ENCODE data around the gene RGPD6.
"Not testable (repeated sequence)": the region's sequence is repeated elsewhere in the genome, so short reads cannot be mapped to it uniquely, and the experiment has no call there.

RGPD6 gene

GRCh38 chr2:110589677-110590330, 12.8 kb upstream of the RGPD6 start:
- not testable (repeated sequence) for H3K4me1 ChIP-seq (ENCODE audit: insufficient read depth, insufficient read length); H3K9ac ChIP-seq (ENCODE audit: insufficient read length, low read depth); H3K27me3 ChIP-seq (ENCODE audit: insufficient read depth, insufficient read length); H3K9me3 ChIP-seq (ENCODE audit: insufficient read depth, low read length); H3K4me3 ChIP-seq (ENCODE audit: insufficient read length, low read depth); DNase-seq (ENCODE audit: low read depth, low spot score); H3K36me3 ChIP-seq (ENCODE audit: insufficient read depth, insufficient read length, low read length)

GRCh38 chr2:110588520-110588919, 11.5 kb upstream of the RGPD6 start:
- not testable (repeated sequence) for H3K9ac ChIP-seq (ENCODE audit: insufficient read length, low read depth); H3K36me3 ChIP-seq (ENCODE audit: insufficient read depth, insufficient read length, low read length); DNase-seq (ENCODE audit: low read depth, low spot score); H3K9me3 ChIP-seq (ENCODE audit: insufficient read depth, low read length); H3K4me3 ChIP-seq (ENCODE audit: insufficient read length, low read depth); H3K4me1 ChIP-seq (ENCODE audit: insufficient read depth, insufficient read length); H3K27me3 ChIP-seq (ENCODE audit: insufficient read depth, insufficient read length)

GRCh38 chr2:110579216-110579965, 2.4 kb upstream of the RGPD6 start:
- H3K36me3 ChIP-seq (ENCODE audit: insufficient read depth, insufficient read length, low read length); H3K9ac ChIP-seq (ENCODE audit: insufficient read length, low read depth); H3K4me1 ChIP-seq (ENCODE audit: insufficient read depth, insufficient read length); DNase-seq (ENCODE audit: low read depth, low spot score); H3K27me3 ChIP-seq (ENCODE audit: insufficient read depth, insufficient read length); H3K4me3 ChIP-seq (ENCODE audit: insufficient read length, low read depth); H3K9me3 ChIP-seq (ENCODE audit: insufficient read depth, low read length): not testable (repeated sequence)

- H3K27me3 ChIP-seq (ENCODE audit: insufficient read depth, insufficient read length); DNase-seq (ENCODE audit: low read depth, low spot score); H3K36me3 ChIP-seq (ENCODE audit: insufficient read depth, insufficient read length, low read length); H3K9ac ChIP-seq (ENCODE audit: insufficient read length, low read depth); H3K4me1 ChIP-seq (ENCODE audit: insufficient read depth, insufficient read length); H3K4me3 ChIP-seq (ENCODE audit: insufficient read length, low read depth); H3K9me3 ChIP-seq (ENCODE audit: insufficient read depth, low read length): not testable (repeated sequence)
These were observed 1.4 kb upstream of the RGPD6 start for GRCh38 chr2:110578429-110578828.

GRCh38 chr2:110499755-110500377, 77.2 kb downstream of the RGPD6 start:
- H3K36me3 ChIP-seq (ENCODE audit: insufficient read depth, insufficient read length, low read length); H3K4me1 ChIP-seq (ENCODE audit: insufficient read depth, insufficient read length); H3K9ac ChIP-seq (ENCODE audit: insufficient read length, low read depth); H3K9me3 ChIP-seq (ENCODE audit: insufficient read depth, low read length); DNase-seq (ENCODE audit: low read depth, low spot score); H3K4me3 ChIP-seq (ENCODE audit: insufficient read length, low read depth); H3K27me3 ChIP-seq (ENCODE audit: insufficient read depth, insufficient read length): not testable (repeated sequence)

GRCh38 chr2:110496027-110496426, 81.0 kb downstream of the RGPD6 start:
- not testable (repeated sequence) for H3K27me3 ChIP-seq (ENCODE audit: insufficient read depth, insufficient read length); H3K9ac ChIP-seq (ENCODE audit: insufficient read length, low read depth); H3K4me3 ChIP-seq (ENCODE audit: insufficient read length, low read depth); H3K9me3 ChIP-seq (ENCODE audit: insufficient read depth, low read length); DNase-seq (ENCODE audit: low read depth, low spot score); H3K4me1 ChIP-seq (ENCODE audit: insufficient read depth, insufficient read length); H3K36me3 ChIP-seq (ENCODE audit: insufficient read depth, insufficient read length, low read length)

GRCh38 chr2:110494488-110494887, 82.5 kb downstream of the RGPD6 start:
- H3K4me1 ChIP-seq (ENCODE audit: insufficient read depth, insufficient read length); H3K4me3 ChIP-seq (ENCODE audit: insufficient read length, low read depth); H3K36me3 ChIP-seq (ENCODE audit: insufficient read depth, insufficient read length, low read length); H3K27me3 ChIP-seq (ENCODE audit: insufficient read depth, insufficient read length); H3K9me3 ChIP-seq (ENCODE audit: insufficient read depth, low read length); H3K9ac ChIP-seq (ENCODE audit: insufficient read length, low read depth); DNase-seq (ENCODE audit: low read depth, low spot score): not testable (repeated sequence)

- H3K27me3 ChIP-seq (ENCODE audit: insufficient read depth, insufficient read length); H3K4me3 ChIP-seq (ENCODE audit: insufficient read length, low read depth); H3K9ac ChIP-seq (ENCODE audit: insufficient read length, low read depth); H3K36me3 ChIP-seq (ENCODE audit: insufficient read depth, insufficient read length, low read length); H3K4me1 ChIP-seq (ENCODE audit: insufficient read depth, insufficient read length); H3K9me3 ChIP-seq (ENCODE audit: insufficient read depth, low read length); DNase-seq (ENCODE audit: low read depth, low spot score): not testable (repeated sequence)
These were observed 88.0 kb downstream of the RGPD6 start for GRCh38 chr2:110488991-110489390.

GRCh38 chr2:110482697-110483096, 94.3 kb downstream of the RGPD6 start:
- H3K4me3 ChIP-seq (ENCODE audit: insufficient read length, low read depth); H3K27me3 ChIP-seq (ENCODE audit: insufficient read depth, insufficient read length); H3K9me3 ChIP-seq (ENCODE audit: insufficient read depth, low read length); H3K36me3 ChIP-seq (ENCODE audit: insufficient read depth, insufficient read length, low read length); H3K4me1 ChIP-seq (ENCODE audit: insufficient read depth, insufficient read length); DNase-seq (ENCODE audit: low read depth, low spot score); H3K9ac ChIP-seq (ENCODE audit: insufficient read length, low read depth): not testable (repeated sequence)

- not testable (repeated sequence) for H3K9ac ChIP-seq (ENCODE audit: insufficient read length, low read depth); H3K9me3 ChIP-seq (ENCODE audit: insufficient read depth, low read length); DNase-seq (ENCODE audit: low read depth, low spot score); H3K4me1 ChIP-seq (ENCODE audit: insufficient read depth, insufficient read length); H3K36me3 ChIP-seq (ENCODE audit: insufficient read depth, insufficient read length, low read length); H3K4me3 ChIP-seq (ENCODE audit: insufficient read length, low read depth); H3K27me3 ChIP-seq (ENCODE audit: insufficient read depth, insufficient read length)
These were observed 95.8 kb downstream of the RGPD6 start for GRCh38 chr2:110481200-110481599.

GRCh38 chr2:110480084-110480483, 96.9 kb downstream of the RGPD6 start:
- H3K27me3 ChIP-seq (ENCODE audit: insufficient read depth, insufficient read length); H3K36me3 ChIP-seq (ENCODE audit: insufficient read depth, insufficient read length, low read length); H3K9me3 ChIP-seq (ENCODE audit: insufficient read depth, low read length); H3K4me3 ChIP-seq (ENCODE audit: insufficient read length, low read depth); H3K4me1 ChIP-seq (ENCODE audit: insufficient read depth, insufficient read length); DNase-seq (ENCODE audit: low read depth, low spot score); H3K9ac ChIP-seq (ENCODE audit: insufficient read length, low read depth): not testable (repeated sequence)

- H3K36me3 ChIP-seq (ENCODE audit: insufficient read depth, insufficient read length, low read length); DNase-seq (ENCODE audit: low read depth, low spot score); H3K4me3 ChIP-seq (ENCODE audit: insufficient read length, low read depth); H3K9ac ChIP-seq (ENCODE audit: insufficient read length, low read depth); H3K27me3 ChIP-seq (ENCODE audit: insufficient read depth, insufficient read length); H3K9me3 ChIP-seq (ENCODE audit: insufficient read depth, low read length); H3K4me1 ChIP-seq (ENCODE audit: insufficient read depth, insufficient read length): not testable (repeated sequence)
These were observed 99.7 kb downstream of the RGPD6 start for GRCh38 chr2:110477370-110477769.
